Measurements from ENCODE around the gene GDPD5.
"Not testable (repeated sequence)": the region's sequence is repeated elsewhere in the genome, so short reads cannot be mapped to it uniquely, and the experiment has no call there.

- TF ChIP-seq CTCF, POLR2A (IDR thresholded peaks at IDR 0.05): not testable (repeated sequence)
Observed at GRCh38 chr11:75409971-75410370, 115.8 kb downstream of the GDPD5 start.

Measured in adrenal gland (tissue), 5 donors.